Right ventricle myocardium inferior (tissue), 1 donor: Measurements from ENCODE around the gene COIL. TPM values are rescaled to one million over a fixed set of nuclear protein-coding genes. Genes with fewer than 3 reads are reported as not detected.
"Not testable (repeated sequence)": the region's sequence is repeated elsewhere in the genome, so short reads cannot be mapped to it uniquely, and the experiment has no call there.

Experiments
- ATAC-seq: fragments of 200-7000 bp; cut with Tn5 transposase; one replicate; pipeline ENCODE4 v1.9.1; 2020; ENCODE audit warnings: mild to moderate bottlenecking, moderate library complexity
- DNase-seq: peaks from one replicate; pipeline ENCODE4 v3.0.0; 2021; ENCODE audit errors: missing footprints
- intact Hi-C: fragments of 100-400 bp; cut with DNase I; formaldehyde crosslinking; loops from one replicate; pipeline ENCODE4 v1.11.0; 2022
- total RNA-seq: library from RNA; stranded (reverse); fragmentation: NEBNext Ultra II Directional; extraction: Animal tissue kit (Norgen Biotek cat#: 25700); gene quantifications from one replicate; pipeline ENCODE4 v1.2.1, GENCODE V29; 2021
- donor health status: DM: no; HTN: yes; CAD: no; lungs with severe emphysema.

Gene COIL
- total RNA-seq, 1 donor from 2014 or later: 8.7 TPM

DNA sequence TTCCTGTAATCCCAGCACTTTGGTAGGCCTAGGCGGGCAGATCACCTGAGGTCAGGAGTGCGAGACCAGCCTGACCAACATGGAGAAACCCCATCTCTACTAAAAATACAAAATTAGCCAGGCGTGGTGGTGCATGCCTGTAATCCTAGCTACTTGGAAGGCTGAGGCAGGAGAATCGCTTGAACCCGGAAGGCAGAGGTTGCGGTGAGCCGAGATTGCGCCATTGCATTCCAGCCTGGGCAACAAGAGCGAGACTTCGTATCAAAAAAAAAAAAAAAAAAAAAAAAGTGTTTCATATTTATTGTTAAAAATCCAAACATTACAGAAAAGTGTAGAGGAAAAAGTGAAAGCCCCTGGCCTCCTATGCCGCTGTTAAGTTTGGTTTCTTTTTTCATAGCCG, 19.7 kb upstream of the COIL start:
- ATAC-seq, DNase-seq, intact Hi-C loops: not testable (repeated sequence)

DNA sequence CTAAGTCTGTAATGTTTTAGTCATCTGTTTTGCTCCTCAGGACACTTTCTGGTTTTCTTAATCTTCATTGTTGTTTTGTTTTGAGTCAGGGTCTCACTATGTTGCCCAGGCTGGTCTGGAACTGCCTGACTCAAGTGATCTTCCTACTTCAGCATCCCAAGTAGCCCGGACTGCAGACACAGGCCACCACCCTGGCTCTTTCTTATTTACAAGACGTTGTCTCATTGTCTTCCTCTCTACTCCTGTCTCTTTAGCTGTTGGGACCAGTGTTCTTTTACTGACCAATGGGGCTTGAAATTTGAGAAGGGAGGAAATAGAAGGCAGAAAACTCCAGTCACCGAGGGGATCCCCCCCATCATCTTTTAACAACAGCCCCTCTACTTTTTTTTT, 18.2 kb upstream of the COIL start:
- DNase-seq (no peak), ATAC-seq (no peak)
- intact Hi-C loops: no loop called here

DNA sequence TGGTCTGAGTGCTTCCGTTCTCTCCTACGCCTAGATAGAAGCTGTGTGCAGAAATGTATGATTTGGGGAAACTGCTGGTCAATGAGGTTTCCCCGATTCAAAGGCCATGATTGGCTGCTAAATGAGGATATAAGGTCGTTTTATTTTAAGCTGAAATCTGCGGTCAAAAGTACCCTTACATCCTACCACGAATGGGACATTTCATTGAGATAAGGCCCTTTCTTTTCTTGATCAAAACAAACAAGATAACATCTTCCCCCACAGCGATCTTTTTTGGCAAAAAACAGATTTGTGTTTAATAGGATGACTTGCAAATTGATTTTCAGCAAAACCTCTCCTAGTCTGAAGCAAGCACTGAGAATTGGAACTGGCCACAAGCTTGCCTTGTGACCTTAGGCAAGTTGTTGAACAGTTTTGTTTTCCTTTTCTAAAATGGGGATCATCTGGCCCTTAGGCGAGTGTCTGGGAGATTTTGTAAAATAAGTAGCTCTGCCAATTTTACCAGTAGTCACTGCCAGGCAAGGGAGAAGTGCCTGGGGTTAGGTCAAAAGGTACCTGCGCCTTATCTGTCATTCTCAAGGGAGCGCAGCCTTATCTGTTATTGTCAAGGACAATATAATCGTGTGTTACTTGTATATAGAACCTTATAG, 17.7 kb upstream of the COIL start:
- intact Hi-C loops: no loop called here
- no peak for DNase-seq
- peak; percentile 35 for ATAC-seq

DNA sequence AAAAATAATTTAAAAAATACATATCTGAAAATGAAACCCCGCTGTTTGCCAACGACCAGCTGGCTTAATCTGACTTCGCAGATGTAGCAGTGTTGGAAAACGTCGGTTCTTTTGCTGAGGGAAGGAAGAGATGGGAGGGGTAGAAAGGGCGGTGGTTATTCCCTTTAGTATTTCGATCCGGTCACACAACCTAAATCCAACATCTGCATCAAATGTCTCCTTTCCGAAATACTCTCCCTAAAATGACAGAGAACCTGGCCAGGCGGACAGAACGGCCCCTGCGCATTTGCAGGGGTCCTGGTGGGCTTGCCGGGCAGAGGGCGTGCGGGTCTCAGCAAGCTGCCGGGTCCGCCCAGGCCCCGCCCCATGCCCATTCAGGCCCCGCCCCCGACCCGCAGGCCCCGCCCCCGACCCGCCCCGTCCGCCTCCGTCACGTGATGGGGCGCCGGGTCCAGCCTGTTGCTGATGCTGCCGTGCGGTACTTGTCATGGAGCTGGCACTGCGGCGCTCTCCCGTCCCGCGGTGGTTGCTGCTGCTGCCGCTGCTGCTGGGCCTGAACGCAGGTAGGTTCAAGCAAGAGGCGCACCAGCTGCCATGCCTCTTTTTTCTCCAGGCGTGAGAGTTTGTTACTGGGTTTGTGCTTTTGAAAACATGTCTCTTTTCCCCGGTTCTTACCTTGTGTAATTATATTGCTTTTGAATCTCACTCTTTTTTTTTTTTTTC, 17.0 kb upstream of the COIL start, which contains the start of gene SCPEP1:
TSS of gene SCPEP1 (plus strand) at position 459 of the 723 bp plus-strand sequence. CDS start at position 488, 29 bp downstream.
- intact Hi-C loops: no loop called here
- ATAC-seq (peak; percentile 96), DNase-seq (peak; percentile 95)

DNA sequence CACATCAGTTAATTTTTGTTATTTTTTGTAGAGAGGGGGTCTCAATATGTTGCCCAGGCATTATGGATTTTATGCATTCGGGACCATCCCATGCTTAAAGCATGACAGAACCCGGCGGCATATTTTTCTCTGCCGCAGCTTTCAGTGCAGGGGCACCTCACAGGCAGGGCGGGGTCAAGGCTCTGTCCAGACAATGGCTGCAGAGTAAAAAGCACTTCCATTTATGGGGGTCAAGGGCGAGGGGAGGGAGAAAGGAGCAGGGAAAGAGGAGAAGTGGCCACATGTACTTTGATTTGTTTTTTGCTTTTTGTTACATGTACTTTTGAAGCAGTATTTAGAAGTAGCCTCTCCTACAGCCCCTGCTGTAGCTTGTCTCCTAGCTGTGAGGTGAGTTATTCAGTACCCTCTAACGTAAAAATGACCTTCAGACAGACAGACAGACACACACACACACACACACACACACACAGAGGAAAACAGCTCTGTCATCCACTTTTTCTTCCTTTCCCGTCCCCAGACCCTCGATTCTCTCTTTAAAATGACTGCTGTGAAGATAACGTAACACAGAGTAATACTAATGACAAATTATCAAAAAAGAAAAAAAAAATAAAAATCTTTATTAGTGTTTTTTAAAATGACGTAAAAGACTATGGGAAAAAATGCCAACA, 16.2 kb upstream of the COIL start:
- intact Hi-C loops: no loop called here
- ATAC-seq: no peak
- DNase-seq: no peak

DNA sequence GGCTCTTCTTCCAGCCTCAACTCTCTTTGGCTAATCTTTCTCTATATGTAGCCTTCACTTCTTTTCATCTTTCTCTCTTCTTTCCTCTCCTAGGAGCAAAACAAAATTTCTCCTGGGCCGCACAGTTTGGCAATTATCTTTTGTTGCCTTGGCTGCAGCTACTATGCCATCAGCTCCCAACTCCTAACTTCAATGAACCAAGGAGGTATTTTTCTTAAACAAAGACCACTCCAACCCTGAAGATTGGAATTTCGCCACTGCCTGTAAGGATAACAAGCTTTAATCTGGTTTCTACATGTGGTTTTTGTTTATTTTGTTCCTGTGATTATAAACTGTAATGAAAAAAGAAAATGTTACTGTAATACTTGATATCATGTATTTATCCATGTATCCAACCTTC, 14.8 kb upstream of the COIL start:
- ATAC-seq (no peak), DNase-seq (no peak)
- intact Hi-C loops: no loop called here

DNA sequence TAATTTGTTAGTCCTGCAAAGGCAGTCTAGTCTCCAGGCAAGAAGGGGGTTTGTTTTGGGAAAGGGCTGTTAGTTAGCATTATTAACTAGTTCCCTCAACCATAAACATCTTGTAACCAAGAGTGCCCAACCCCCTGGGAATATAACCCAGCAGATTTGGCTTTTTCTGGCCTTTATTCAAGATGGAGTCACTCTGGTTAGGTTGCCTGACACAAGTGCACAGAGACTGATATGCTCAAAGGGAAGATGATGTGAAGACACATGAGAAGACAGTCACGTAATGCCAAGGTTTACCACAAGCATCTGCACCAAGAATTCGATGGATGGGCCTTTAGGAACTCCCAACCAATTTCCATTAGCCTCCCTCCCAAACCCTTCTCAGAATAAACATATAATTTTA, 13.2 kb upstream of the COIL start:
- ATAC-seq: no peak
- intact Hi-C loops: no loop called here
- DNase-seq: no peak

DNA sequence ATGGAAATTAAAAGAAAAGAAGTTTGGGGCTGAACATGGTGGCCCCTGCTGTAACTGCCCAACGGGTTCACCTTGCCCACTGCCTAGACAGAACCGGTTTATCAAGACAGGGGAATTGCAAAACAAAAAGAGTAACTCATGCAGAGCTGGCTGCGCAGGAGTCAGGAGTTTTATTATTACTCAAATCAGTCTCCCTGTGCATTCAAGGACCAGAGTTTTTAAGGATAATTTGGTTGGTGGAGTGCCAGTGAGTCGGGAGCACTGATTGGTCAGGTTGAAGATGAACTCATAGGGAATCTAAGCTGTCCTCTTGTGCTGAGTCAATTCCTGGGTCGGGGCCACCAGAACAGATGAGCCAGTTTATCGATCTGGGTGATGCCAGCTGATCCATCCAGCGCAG, 12.7 kb upstream of the COIL start:
- intact Hi-C loops: no loop called here

DNA sequence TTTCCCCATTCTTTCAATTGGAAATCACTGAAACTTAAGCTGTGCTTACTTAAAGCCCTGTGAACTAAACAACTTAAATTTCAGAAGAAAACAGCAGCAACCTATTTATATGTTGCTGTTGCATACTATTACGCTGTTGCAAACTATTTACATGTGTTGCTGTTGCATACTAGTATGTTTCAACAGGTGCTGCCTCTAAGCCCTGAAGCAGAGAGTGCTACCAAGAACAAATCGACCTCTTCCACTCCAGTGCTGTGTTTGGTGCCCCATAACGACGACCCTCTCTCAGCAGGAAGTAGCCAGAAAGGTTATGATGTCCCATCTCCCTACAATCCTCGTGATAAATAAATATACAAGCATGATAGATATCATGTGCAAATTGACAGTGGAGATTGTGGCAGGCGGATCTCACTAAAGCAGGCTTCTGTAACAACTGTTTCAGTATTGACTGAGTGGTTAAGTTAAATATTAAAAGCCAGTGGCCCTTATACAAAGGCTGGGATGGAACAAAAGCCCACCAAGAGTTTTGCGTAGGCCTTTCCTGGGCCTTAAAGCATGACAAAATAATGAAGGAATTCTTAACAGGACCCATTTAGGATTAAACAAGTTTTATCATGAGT, 11.4 kb upstream of the COIL start:
- intact Hi-C loops: no loop called here
- DNase-seq (no peak), ATAC-seq (no peak)

More for the DNA sequence above, 12.7 kb upstream of the COIL start:
- no peak for DNase-seq
- ATAC-seq: no peak

DNA sequence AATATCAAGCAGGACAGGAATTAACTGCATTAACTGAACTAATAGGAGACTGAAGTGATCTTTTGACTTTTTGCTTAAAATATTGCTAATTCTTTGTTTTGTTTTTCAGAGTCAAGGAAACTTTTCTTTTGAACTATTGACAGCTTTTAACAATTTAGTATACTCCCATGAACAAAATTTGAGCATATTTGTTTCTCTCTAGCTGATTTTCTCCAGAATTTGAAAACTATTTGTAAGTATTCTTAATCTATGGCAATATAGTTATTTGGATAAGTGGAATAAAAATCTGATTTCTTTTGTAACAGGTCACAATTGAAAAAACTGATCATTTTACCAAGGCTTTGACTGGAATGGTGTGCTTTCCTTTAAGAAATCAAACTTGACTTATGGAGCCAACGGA, 10.1 kb upstream of the COIL start:
- ATAC-seq: no peak
- intact Hi-C loops: no loop called here
- DNase-seq: no peak

DNA sequence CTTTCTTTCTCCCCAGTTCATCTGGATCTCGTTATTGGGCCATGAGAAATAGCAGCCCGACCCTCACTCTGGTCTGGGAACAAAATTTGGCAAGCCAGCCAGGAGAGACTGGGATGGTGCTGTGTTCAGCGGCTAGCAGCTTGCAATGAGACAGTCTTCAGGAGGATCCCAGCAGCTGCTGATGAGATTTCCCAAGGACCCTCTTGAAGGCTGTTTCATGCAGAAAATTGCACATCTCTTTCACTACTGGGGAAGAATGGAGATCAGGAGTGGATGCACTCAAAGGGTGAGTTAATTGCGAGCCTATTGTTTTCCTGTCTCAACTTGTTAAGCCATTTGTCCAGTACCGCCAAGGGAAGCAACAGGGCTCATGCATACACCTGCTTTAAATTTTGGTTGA, 5.5 kb upstream of the COIL start:
- DNase-seq (no peak), ATAC-seq (no peak)
- intact Hi-C loops: no loop called here

DNA sequence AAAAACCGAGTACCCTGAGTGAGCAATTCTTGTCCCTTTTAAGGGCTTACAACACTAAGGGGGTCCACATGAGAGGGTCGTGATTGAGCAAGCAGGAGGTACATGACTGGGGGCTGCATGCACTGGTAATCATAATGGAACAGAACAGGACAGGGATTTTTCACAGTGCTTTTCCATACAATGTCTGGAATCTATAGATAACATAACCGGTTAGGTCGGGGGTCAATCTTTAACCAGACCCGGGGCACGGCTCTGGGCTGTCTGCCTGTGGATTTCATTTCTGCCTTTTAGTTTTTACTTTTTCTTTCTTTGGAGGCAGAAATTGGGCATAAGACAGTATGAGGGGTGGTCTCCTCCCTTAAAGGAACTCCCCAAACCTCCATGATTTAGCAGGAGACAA, 4.8 kb upstream of the COIL start:
- DNase-seq, ATAC-seq, intact Hi-C loops: not testable (repeated sequence)

DNA sequence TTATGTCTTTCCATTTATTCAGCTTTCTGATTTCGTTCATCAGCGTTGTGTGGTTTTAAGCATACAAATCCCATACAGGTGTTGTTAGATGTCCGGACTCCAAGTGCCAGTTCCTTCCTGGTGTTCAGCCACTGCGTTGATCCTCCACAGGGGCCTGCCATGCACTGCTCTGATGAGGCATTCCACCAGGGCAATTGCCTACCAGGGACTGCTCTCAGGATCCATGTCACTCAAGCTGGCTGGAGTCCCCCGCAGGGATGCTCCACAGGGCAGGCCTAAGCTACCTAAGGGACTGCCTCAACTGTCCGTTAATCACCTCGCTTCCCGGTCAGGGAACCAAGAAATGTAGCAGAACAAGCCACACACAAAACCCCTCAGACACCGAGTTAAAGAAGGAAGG, 4.4 kb upstream of the COIL start:
- intact Hi-C loops, ATAC-seq, DNase-seq: not testable (repeated sequence)

DNA sequence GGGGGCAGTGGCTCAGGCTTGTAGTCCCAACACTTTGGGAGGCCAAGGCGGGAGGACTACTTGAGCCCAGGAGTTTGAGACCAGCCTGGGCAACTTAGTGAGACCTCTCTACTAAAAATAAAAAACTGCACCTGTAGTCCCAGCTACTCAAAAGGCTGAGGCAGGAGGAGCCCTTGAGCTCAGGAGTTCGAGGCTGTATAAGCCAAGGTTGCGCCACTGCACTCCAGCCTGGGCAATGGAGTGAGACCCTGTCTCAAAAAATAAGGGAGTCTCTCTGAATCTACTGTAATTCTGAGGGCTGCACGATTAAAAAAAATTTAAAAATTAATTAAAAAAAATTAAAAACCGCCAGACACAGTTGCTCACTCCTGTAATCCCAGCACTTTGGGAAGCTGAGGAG, 3.9 kb downstream of the COIL start:
- intact Hi-C loops: no loop called here
- no peak for DNase-seq
- ATAC-seq: no peak

DNA sequence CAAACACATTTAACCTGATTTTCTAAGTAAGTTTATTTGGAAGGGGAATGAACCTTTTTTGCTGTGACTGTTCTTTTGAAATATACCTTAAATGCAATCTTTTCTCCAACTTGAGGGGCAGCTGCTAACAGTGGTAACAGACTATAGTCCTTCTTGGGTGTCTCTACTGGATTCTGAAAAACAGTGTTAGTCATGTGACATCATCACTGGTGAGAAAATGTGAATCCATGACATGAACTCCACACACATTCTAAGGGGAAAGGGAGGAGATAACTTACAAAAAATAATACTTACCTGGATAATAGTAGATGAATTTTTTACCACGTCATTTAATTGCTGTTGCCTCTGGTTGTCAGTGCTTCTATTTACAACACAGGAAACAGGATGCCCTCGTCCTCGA, 11.3 kb downstream of the COIL start:
- ATAC-seq: no peak
- intact Hi-C loops: no loop called here
- DNase-seq: no peak

DNA sequence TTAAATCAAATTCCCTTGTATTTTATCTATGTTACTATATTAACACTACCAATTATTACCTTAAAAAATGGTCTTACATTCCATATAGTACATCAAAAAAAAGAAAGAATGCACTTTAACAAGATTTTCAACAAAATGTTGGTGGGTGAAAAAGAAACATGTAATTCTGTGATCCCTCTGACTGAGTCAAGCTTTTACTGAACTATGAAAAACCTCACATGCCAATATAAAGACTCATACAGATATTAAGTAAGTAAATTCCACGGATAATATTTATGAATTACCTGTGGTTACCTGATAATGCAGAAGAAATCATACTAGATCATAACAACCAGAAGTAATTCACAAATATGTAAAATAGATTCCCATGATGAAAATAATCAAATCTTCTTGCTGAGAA, 12.4 kb downstream of the COIL start:
- DNase-seq: no peak

DNA sequence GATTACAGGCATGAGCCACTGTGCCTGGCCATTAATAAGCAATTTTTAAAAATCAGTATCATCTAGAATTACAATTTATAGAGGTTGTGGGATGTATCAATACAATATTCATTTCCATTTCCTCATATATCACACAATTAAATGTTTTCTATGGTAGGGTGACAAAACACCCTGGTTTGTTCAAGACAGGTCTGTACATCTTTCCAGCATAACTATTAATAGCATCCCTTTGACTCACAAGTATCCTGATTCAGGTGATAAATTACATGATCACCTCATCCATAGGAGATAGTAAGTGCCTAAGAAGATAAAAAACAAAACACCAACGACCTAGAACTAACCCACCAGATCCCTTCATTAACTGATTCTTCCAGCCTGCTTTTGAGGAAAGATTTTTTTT, 13.1 kb downstream of the COIL start:
- intact Hi-C loops: no loop called here
- DNase-seq: no peak
- ATAC-seq: no peak

More for the DNA sequence above, 12.4 kb downstream of the COIL start:
- no peak for ATAC-seq
- intact Hi-C loops: no loop called here

DNA sequence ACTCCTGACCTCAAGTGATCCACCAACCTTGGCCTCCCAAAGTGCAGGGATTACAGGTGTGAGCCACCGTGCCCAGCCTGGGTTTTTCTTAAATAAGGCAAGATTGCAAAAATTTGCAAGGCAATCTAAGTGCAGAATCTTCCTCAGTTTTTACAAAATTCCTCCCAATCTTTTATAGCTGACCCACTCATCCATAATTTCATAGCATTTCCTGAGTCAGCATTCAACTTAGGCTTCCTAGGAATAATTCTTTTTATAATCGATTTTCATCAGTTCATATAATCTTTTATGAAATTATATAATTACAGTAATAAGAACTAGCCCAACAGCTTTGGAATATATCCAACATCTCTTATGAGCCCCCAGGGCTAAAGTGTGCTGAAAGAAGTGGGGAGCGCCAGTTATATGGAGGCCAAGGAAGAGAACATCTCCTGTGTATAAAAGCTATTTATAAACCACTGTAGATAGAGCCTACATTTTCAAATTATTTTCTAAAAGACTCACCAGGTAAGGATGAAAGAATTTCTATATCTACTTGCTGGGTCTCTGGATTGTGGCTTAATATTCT, 14.8 kb downstream of the COIL start:
- ATAC-seq: no peak
- no peak for DNase-seq
- intact Hi-C loops: no loop called here

DNA sequence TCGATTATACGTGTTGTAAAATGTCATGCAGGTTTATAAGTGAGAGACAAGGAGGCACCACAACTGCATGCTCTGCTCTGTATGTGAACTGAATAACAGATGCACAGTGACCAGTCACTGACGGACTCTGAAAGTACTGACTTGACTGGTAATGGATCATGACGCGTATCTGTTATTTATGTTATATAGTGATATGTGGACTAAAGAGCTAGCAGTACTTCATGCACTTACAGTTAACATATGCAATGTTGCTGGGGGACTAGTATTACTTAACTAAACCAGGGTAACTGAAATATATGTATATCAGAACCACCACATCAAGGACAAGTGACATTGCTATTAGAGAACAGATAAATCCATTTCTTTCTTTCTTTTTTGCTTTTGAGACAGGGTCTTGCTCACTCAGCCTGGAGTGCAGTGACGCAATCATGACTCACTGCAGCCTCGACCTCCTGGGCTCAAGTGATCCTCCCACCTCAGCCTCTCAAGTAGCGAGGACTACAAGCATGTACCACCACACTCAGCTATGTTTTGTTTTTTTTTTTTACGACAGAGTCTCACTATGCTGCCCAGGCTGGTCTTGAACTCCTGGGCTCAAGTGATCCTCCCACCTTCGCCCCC, 17.2 kb downstream of the COIL start:
- no peak for DNase-seq
- intact Hi-C loops: no loop called here
- no peak for ATAC-seq
